Kidney (tissue), 14 donors: ENCODE results near the gene RASA2. TPM values are rescaled to one million over a fixed set of nuclear protein-coding genes. Genes with fewer than 3 reads are reported as not detected.

ENCODE experiments used
- DNase-seq, 5 donors: peaks; one replicate each; pipeline ENCODE4 v3.0.0-alpha.2; 2013 to 2020
- FAIRE-seq: peaks from 2 replicates; lab custom pipeline; 2012; peaks lifted over from hg19 to GRCh38; lab: Jason Lieb, UNC
- H3K27ac ChIP-seq, 2 donors: one replicate each; pipeline ENCODE4 v1.7.0; 2013; ENCODE audit warnings: low read depth in 2 of 2, low read length in 2 of 2, inconsistent platforms in 1 of 2
- H3K27me3 ChIP-seq: one replicate; pipeline ENCODE4 v1.7.1; 2013; ENCODE audit warnings: low read length, inconsistent platforms; ENCODE audit not compliant: control insufficient read depth, insufficient read depth
- H3K36me3 ChIP-seq, 3 donors: one replicate each; pipeline versions ENCODE4 v1.7.0 to v1.7.1; 2013; ENCODE audit warnings: low read length in 3 of 3, control low read depth in 1 of 3, inconsistent platforms in 1 of 3; ENCODE audit not compliant: insufficient read depth in 3 of 3, control insufficient read depth in 2 of 3
- H3K4me1 ChIP-seq, 3 donors: one replicate each; pipeline versions ENCODE4 v1.7.0 to v1.7.1; 2013; ENCODE audit warnings: low read length in 3 of 3, inconsistent platforms in 1 of 3, low read depth in 1 of 3; ENCODE audit not compliant: control insufficient read depth in 2 of 3, insufficient read depth in 2 of 3
- H3K4me3 ChIP-seq, 3 donors: one replicate each; pipeline versions ENCODE4 v1.7.0 to v1.8.1; 2013; ENCODE audit warnings: low read length in 3 of 3, control low read depth in 1 of 3, inconsistent platforms in 1 of 3
- H3K9ac ChIP-seq, 3 donors: one replicate each; pipeline versions ENCODE4 v1.7.0 to v1.7.1; 2013; ENCODE audit warnings: low read length in 3 of 3, control low read depth in 1 of 3, inconsistent platforms in 1 of 3
- H3K9me3 ChIP-seq, 3 donors: one replicate each; pipeline versions ENCODE4 v1.7.0 to v1.7.1; 2013; ENCODE audit warnings: low read length in 3 of 3, control low read depth in 1 of 3, inconsistent platforms in 1 of 3; ENCODE audit not compliant: control insufficient read depth in 2 of 3, insufficient read depth in 1 of 3
- intact Hi-C: fragments of 100-400 bp; cut with DNase I; formaldehyde crosslinking; loops from one replicate; pipeline ENCODE4 v1.11.1; 2022
- polyA plus RNA-seq: library from polyadenylated mRNA; stranded (reverse); fragments of 350-450 nt; fragmentation: Illumina TruSeq; extraction: RNeasy Lipid Tissue Mini Kit (QIAGEN cat#74804); gene quantifications from one replicate; pipeline ENCODE4 v1.2.3, GENCODE V29; 2014; ENCODE audit warnings: low read depth, low replicate concordance; ENCODE audit not compliant: insufficient read depth
- total RNA-seq: library from RNA; stranded (reverse); fragmentation: NEBNext Ultra II Directional; extraction: Animal tissue kit (Norgen Biotek cat#: 25700); gene quantifications from one replicate; pipeline ENCODE4 v1.2.1, GENCODE V29; 2021
- TF ChIP-seq, protein P1 (sequence below): IDR thresholded peaks from 3 replicates; pipeline ENCODE4 v1.5.1; 2012; ENCODE audit warnings: mild to moderate bottlenecking, moderate library complexity, borderline replicate concordance; ENCODE audit not compliant: insufficient read depth; ENCODE audit errors: extremely low read depth
- donor health status: control.
- donor health status: control.
- donor health status: control.
- donor health status: control.
- donor health status: control.
- donor health status: DM: yes; HTN: yes; CAD: no.
- donor health status: Normal renal cell carcinoma (clear cell type).

The RASA2 gene
- total and polyA plus RNA-seq, 2 donors from 2014 or later, result 2.2 to 29.8 TPM

DNA sequence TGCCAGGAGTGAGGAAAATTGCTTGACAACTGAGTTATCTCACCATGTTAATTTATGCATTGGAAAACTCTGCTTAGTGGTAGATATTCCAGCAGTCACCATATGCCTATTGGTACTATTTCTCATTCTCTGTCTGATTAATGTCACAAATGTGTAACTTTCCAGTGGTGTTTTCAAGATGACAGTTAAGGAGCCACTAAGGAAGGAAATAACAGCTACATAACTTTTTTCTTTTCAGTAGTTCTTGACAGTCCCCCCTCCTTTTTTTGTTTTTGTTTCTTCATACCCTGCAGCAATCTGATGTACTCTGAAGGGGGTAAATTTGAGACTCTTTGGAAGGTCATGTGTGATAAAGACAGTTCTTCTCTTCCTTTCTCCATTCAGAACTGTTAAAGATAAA, 13.1 kb downstream of the RASA2 start:
- H3K36me3 ChIP-seq, result no peaks in the 10 kb centered on the region
- H3K27ac ChIP-seq, result no peak overlapping the region
- no peak for FAIRE-seq
- intact Hi-C loops, result no loop called here
- TF ChIP-seq, protein P1, sequence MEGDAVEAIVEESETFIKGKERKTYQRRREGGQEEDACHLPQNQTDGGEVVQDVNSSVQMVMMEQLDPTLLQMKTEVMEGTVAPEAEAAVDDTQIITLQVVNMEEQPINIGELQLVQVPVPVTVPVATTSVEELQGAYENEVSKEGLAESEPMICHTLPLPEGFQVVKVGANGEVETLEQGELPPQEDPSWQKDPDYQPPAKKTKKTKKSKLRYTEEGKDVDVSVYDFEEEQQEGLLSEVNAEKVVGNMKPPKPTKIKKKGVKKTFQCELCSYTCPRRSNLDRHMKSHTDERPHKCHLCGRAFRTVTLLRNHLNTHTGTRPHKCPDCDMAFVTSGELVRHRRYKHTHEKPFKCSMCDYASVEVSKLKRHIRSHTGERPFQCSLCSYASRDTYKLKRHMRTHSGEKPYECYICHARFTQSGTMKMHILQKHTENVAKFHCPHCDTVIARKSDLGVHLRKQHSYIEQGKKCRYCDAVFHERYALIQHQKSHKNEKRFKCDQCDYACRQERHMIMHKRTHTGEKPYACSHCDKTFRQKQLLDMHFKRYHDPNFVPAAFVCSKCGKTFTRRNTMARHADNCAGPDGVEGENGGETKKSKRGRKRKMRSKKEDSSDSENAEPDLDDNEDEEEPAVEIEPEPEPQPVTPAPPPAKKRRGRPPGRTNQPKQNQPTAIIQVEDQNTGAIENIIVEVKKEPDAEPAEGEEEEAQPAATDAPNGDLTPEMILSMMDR, result no peak
- H3K9me3 ChIP-seq, result no peaks in the 10 kb centered on the region
- no peaks in the 10 kb centered on the region for H3K27me3 ChIP-seq
- H3K4me3 ChIP-seq, result no peak overlapping the region
- DNase-seq, result no peak
- H3K9ac ChIP-seq, result no peak overlapping the region
- no peaks in the 10 kb centered on the region for H3K4me1 ChIP-seq

GRCh38 chr3:141500397-141500796, 13.6 kb downstream of the RASA2 start:
- TF ChIP-seq, protein P1, result no peak
- H3K27me3 ChIP-seq, result no peaks in the 10 kb centered on the region
- DNase-seq (no peak), FAIRE-seq (no peak)
- H3K9ac ChIP-seq, result no peak overlapping the region
- no peaks in the 10 kb centered on the region for H3K4me1 ChIP-seq
- no peak overlapping the region for H3K27ac ChIP-seq
- no peak overlapping the region for H3K4me3 ChIP-seq
- H3K9me3 ChIP-seq, result no peaks in the 10 kb centered on the region
- H3K36me3 ChIP-seq, result no peaks in the 10 kb centered on the region
- intact Hi-C loops, result no loop called here

DNA sequence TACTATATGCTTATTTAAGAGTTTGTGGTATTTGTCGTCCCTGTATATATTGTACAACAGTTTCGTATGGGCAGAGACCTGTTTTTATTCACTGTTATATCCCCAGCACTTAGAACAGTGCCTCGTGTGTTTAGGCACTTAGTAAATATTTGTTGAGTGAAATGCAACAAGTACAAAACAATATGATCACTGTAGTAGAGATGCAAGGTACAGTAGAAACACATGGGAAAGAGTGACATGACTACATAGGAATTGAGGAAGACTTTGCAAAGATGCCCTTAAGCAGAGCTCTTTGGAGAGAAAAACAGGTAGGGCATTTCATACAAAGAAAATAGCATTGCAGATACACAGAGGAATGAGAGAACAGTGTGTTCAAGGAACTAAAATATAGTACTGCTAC, 18.3 kb downstream of the RASA2 start:
- FAIRE-seq, result no peak
- intact Hi-C loops, result no loop called here
- TF ChIP-seq, protein P1, result no peak
- Histone ChIP-seq H3K36me3 (no peaks in the 10 kb centered on the region), H3K4me3 (no peak overlapping the region), H3K27ac (no peak overlapping the region), H3K4me1 (no peaks in the 10 kb centered on the region), H3K9me3 (no peaks in the 10 kb centered on the region), H3K27me3 (no peaks in the 10 kb centered on the region), H3K9ac (no peak overlapping the region)
- no peak for DNase-seq

DNA sequence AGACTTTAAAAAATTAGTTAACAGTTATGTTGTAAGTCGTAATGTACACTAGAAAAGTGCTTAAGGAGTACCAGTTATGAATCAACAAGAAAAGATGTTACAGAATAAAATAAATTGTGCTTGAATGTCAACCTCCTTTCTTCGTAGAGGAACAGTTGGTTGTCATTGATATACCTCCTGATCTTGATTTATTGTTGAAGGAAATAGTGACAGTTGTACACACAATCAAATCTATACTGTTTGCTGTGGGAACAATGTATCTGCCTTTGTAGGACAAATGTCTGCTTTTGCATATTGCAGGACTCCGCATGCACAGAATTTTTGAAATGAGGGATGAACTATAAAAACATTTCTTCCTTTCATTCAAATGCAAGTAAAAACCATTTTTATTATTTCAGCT, 19.2 kb downstream of the RASA2 start:
- Histone ChIP-seq H3K27ac (no peak overlapping the region), H3K36me3 (no peaks in the 10 kb centered on the region), H3K9ac (no peak overlapping the region), H3K27me3 (no peaks in the 10 kb centered on the region), H3K4me3 (no peak overlapping the region), H3K4me1 (no peaks in the 10 kb centered on the region), H3K9me3 (no peaks in the 10 kb centered on the region)
- FAIRE-seq, result no peak
- no peak for DNase-seq
- intact Hi-C loops, result no loop called here
- TF ChIP-seq, protein P1, result no peak
